IMR-90 (cell line): Measurements from ENCODE around the gene ADAMTSL5. TPM values are rescaled to one million over a fixed set of nuclear protein-coding genes. Genes with fewer than 3 reads are reported as not detected.
"Not testable (repeated sequence)": the region's sequence is repeated elsewhere in the genome, so short reads cannot be mapped to it uniquely, and the experiment has no call there.

Experiments
- ATAC-seq: fragments of 200-7000 bp; cut with Tn5 transposase; 2 replicates; pipeline ENCODE4 v1.9.1; 2020; ENCODE audit warnings: low read depth, mild to moderate bottlenecking, moderate library complexity
- BruUV-seq: library from RNA; stranded (reverse); fragments of 400-500 nt; replicated peaks from 2 replicates; lab custom pipeline; 2021; lab: Mats Ljungman, UMichigan
- CTCF ChIA-PET: fragments of 300-600 bp; formaldehyde crosslinking; extraction: SDS; loops from one replicate; lab custom pipeline; 2021; ENCODE audit warnings: antibody characterized with exemption; lab: Yijun Ruan, JAX
- POLR2A ChIA-PET: fragments of 300-600 bp; sonication (Branson Sonifier 250); formaldehyde crosslinking; loops from one replicate; lab custom pipeline; 2022; ENCODE audit warnings: antibody characterized with exemption; ENCODE audit not compliant: unreplicated experiment; lab: Charles Lee
- DNase-seq: peaks from one replicate; pipeline ENCODE4 v3.0.0; 2013
- H2AFZ ChIP-seq: replicated peaks from 2 replicates; pipeline ENCODE3; 2013; ENCODE audit warnings: low read length, mild to moderate bottlenecking; ENCODE audit not compliant: poor library complexity
- H2AK5ac ChIP-seq: 2 replicates; pipeline ENCODE4 v1.6.1; 2013; ENCODE audit warnings: low read depth, low read length, inconsistent platforms
- H2AK9ac ChIP-seq: replicated peaks from 2 replicates; pipeline ENCODE3; 2013; ENCODE audit warnings: mild to moderate bottlenecking, low read depth, low read length, moderate library complexity; ENCODE audit not compliant: poor library complexity
- H2BK120ac ChIP-seq: 2 replicates; pipeline ENCODE4 v1.6.1; 2013; ENCODE audit warnings: low read depth, low read length, inconsistent platforms
- H2BK15ac ChIP-seq: 3 replicates; pipeline ENCODE4 v1.6.1; 2013; ENCODE audit warnings: low read depth, low read length, inconsistent platforms
- H2BK20ac ChIP-seq: 2 replicates; pipeline ENCODE4 v1.6.1; 2013; ENCODE audit warnings: low read depth, mild to moderate bottlenecking, inconsistent platforms, low read length, moderate library complexity
- H2BK5ac ChIP-seq: 2 replicates; pipeline ENCODE4 v1.6.1; 2013; ENCODE audit warnings: mild to moderate bottlenecking, low read depth, low read length, inconsistent platforms; ENCODE audit not compliant: poor library complexity, severe bottlenecking
- H3K14ac ChIP-seq: replicated peaks from 2 replicates; pipeline ENCODE4 v1.6.1; 2013; ENCODE audit warnings: low read depth, low read length, inconsistent platforms
- H3K18ac ChIP-seq: 2 replicates; pipeline ENCODE4 v1.6.1; 2013; ENCODE audit warnings: low read depth, low read length, control low read depth
- H3K23ac ChIP-seq: 2 replicates; pipeline ENCODE4 v1.6.1; 2013; ENCODE audit warnings: low read depth, low read length, inconsistent platforms
- H3K27ac ChIP-seq: 2 replicates; pipeline ENCODE4 v1.5.1; 2013; ENCODE audit warnings: mild to moderate bottlenecking, control low read depth, low read length; ENCODE audit not compliant: insufficient read depth
- H3K27me3 ChIP-seq: 2 replicates; pipeline ENCODE4 v1.6.1; 2013; ENCODE audit warnings: low read length; ENCODE audit not compliant: control insufficient read depth, insufficient read depth
- H3K36me3 ChIP-seq: 2 replicates; pipeline ENCODE4 v1.6.1; 2013; ENCODE audit warnings: low read length, mixed read lengths; ENCODE audit not compliant: control insufficient read depth, insufficient read depth
- H3K4ac ChIP-seq: 2 replicates; pipeline ENCODE4 v1.6.1; 2013; ENCODE audit warnings: low read depth, low read length, inconsistent platforms
- H3K4me1 ChIP-seq: 2 replicates; pipeline ENCODE4 v1.6.1; 2013; ENCODE audit warnings: low read length, mixed read lengths; ENCODE audit not compliant: control insufficient read depth, insufficient read depth
- H3K4me2 ChIP-seq: 2 replicates; pipeline ENCODE4 v1.6.1; 2013; ENCODE audit warnings: low read depth, mild to moderate bottlenecking, control low read depth, low read length, moderate library complexity
- H3K4me3 ChIP-seq: 2 replicates; pipeline ENCODE4 v1.5.1; 2013; ENCODE audit warnings: low read depth, mild to moderate bottlenecking, control low read depth, low read length, moderate library complexity; ENCODE audit not compliant: insufficient read depth
- H3K56ac ChIP-seq: 2 replicates; pipeline ENCODE4 v1.6.1; 2013; ENCODE audit warnings: low read length, inconsistent platforms; ENCODE audit not compliant: insufficient read depth; ENCODE audit errors: extremely low read depth
- H3K79me1 ChIP-seq, 2 experiments: 2 replicates each; pipeline ENCODE4 v1.6.1; 2013; ENCODE audit warnings: low read length in 2 of 2, inconsistent platforms in 1 of 2, low read depth in 1 of 2
- H3K9ac ChIP-seq: 2 replicates; pipeline ENCODE4 v1.6.1; 2013; ENCODE audit warnings: low read depth, low read length, control low read depth
- H3K9me1 ChIP-seq: 2 replicates; pipeline ENCODE4 v1.6.1; 2013; ENCODE audit warnings: low read length, inconsistent platforms; ENCODE audit not compliant: insufficient read depth
- H3K9me3 ChIP-seq: 2 replicates; pipeline ENCODE4 v1.6.1; 2013; ENCODE audit warnings: low read length; ENCODE audit not compliant: control insufficient read depth, insufficient read depth
- H4K20me1 ChIP-seq: 2 replicates; pipeline ENCODE4 v1.6.1; 2013; ENCODE audit warnings: low read length, inconsistent platforms; ENCODE audit not compliant: insufficient read depth
- H4K5ac ChIP-seq: 2 replicates; pipeline ENCODE4 v1.6.1; 2013; ENCODE audit warnings: mild to moderate bottlenecking, low read depth, low read length, control low read depth
- H4K8ac ChIP-seq, 2 experiments: 2 replicates each; pipeline ENCODE4 v1.6.1; 2013; ENCODE audit warnings: low read depth in 2 of 2, low read length in 2 of 2, control low read depth in 1 of 2, inconsistent platforms in 1 of 2
- H4K91ac ChIP-seq: 2 replicates; pipeline ENCODE4 v1.6.1; 2013; ENCODE audit warnings: low read depth, low read length, inconsistent platforms; ENCODE audit not compliant: insufficient read depth
- WGBS, 2 experiments: methylation state at CpG; one replicate each; pipeline versions ENCODE4 v1.1.5 to v1.1.7; 2013; ENCODE audit warnings: missing lambda C conversion rate in 2 of 2; ENCODE audit not compliant: insufficient read length in 1 of 2; ENCODE audit errors: extremely low coverage in 2 of 2; 5-methylcytosine and 5-hydroxymethylcytosine counted together
- dilution Hi-C: fragments of 300-500 bp; cut with HindIII; formaldehyde crosslinking; loops from one replicate; pipeline ENCODE4 v1.14.3; 2018; ENCODE audit warnings: low sequenced_read_pairs; ENCODE audit not compliant: unreplicated experiment
- in situ Hi-C: fragments of 300-500 bp; cut with MboI; formaldehyde crosslinking; loops from 3 replicates; pipeline ENCODE4 v1.14.3; 2019; ENCODE audit warnings: low sequenced_read_pairs, inconsistent platforms, mixed read lengths
- intact Hi-C: fragments of 100-400 bp; cut with micrococcal nuclease; formaldehyde crosslinking; loops from 2 replicates; pipeline ENCODE4 v1.10.0; 2022
- polyA plus RNA-seq, 3 experiments: library from polyadenylated mRNA; depleted of rRNA; stranded (reverse); fragments of >200 nt; gene quantifications; 2 replicates each; pipeline ENCODE4 v1.2.3, GENCODE V29; 2012; ENCODE audit warnings: low replicate concordance in 1 of 3
- total RNA-seq: library from RNA; depleted of rRNA; stranded (reverse); fragments of >200 nt; gene quantifications from 2 replicates; pipeline ENCODE4 v1.2.3, GENCODE V29; 2012

Gene ADAMTSL5
- total and polyA plus RNA-seq, 2 of the 4 experiments (the other 2 are of a cell fraction) = 0.90 to 10.8 TPM

DNA sequence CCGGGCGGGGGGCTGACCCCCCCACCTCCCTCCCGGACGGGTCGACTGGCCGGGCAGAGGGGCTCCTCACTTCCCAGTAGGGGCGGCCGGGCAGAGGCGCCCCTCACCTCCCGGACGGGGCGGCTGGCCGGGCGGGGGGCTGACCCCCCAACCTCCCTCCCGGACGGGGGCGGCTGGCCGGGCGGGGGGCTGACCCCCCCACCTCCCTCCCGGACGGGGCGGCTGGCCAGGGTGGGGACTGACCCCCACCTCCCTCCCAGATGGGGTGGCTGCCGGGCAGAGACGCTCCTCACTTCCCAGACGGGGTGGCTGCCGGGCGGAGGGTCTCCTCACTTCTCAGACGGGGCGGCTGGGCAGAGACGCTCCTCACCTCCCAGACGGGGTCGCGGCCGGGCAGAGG is 13.6 kb downstream of the ADAMTSL5 start:
- H3K4me1 ChIP-seq, H2AFZ ChIP-seq, DNase-seq, H3K4ac ChIP-seq, H3K18ac ChIP-seq, H2BK20ac ChIP-seq, CTCF ChIA-PET, H2AK9ac ChIP-seq, H2BK120ac ChIP-seq, H3K9me3 ChIP-seq, H3K56ac ChIP-seq, H2BK15ac ChIP-seq, H3K23ac ChIP-seq, intact Hi-C loops, H4K91ac ChIP-seq, H3K27ac ChIP-seq, H3K9ac ChIP-seq, dilution Hi-C loops, H3K36me3 ChIP-seq, H3K14ac ChIP-seq, H3K9me1 ChIP-seq, H3K27me3 ChIP-seq, H4K8ac ChIP-seq, H3K4me3 ChIP-seq, H2AK5ac ChIP-seq, H4K5ac ChIP-seq, H3K4me2 ChIP-seq, POLR2A ChIA-PET, in situ Hi-C loops, H2BK5ac ChIP-seq, H3K79me1 ChIP-seq, H4K20me1 ChIP-seq, BruUV-seq, ATAC-seq: not testable (repeated sequence)
- WGBS, 2 experiments = no CpG with 5 or more reads among the region's 34 CpGs
